BLaER1 (cell line): Measurements from ENCODE around the gene CBX3.

Experiments
- H3K27ac ChIP-seq: shearing (Covaris generic); formaldehyde crosslinking; 2 replicates; pipeline ENCODE4 v1.8.1; 2022
- H3K27me3 ChIP-seq: shearing (Covaris generic); formaldehyde crosslinking; 2 replicates; pipeline ENCODE4 v1.8.1; 2022
- H3K36me3 ChIP-seq: shearing (Covaris generic); formaldehyde crosslinking; 2 replicates; pipeline ENCODE4 v1.8.1; 2022
- H3K4me1 ChIP-seq: shearing (Covaris generic); formaldehyde crosslinking; 2 replicates; pipeline ENCODE4 v1.8.1; 2022
- H3K4me2 ChIP-seq: shearing (Covaris generic); formaldehyde crosslinking; 2 replicates; pipeline ENCODE4 v1.8.1; 2022
- H3K4me3 ChIP-seq: shearing (Covaris generic); formaldehyde crosslinking; 2 replicates; pipeline ENCODE4 v1.8.1; 2022
- H3K9ac ChIP-seq: shearing (Covaris generic); formaldehyde crosslinking; 2 replicates; pipeline ENCODE4 v1.8.1; 2022
- H3K9me3 ChIP-seq: shearing (Covaris generic); formaldehyde crosslinking; 2 replicates; pipeline ENCODE4 v1.8.1; 2022
- H4K20me1 ChIP-seq: shearing (Covaris generic); formaldehyde crosslinking; 2 replicates; pipeline ENCODE4 v1.8.1; 2022
- Cebpa-rat ChIP-seq: shearing (Covaris generic); IDR thresholded peaks from 2 replicates; pipeline ENCODE4 v1.8.1; 2022

Gene CBX3

GRCh38 chr7:26199301-26200037 lies 2.1 kb upstream of the CBX3 start:
- TF ChIP-seq Cebpa-rat: no peak
- no peaks in the 10 kb centered on the region for H3K9me3 ChIP-seq
- peak overlapping the region; percentile 100 for H3K27ac ChIP-seq
- no peaks in the 10 kb centered on the region for H3K27me3 ChIP-seq
- H4K20me1 ChIP-seq: peaks cover 77% of the 10 kb centered on the region
- peaks cover 33% of the 10 kb centered on the region for H3K4me1 ChIP-seq
- H3K4me3 ChIP-seq: peak overlapping the region; percentile 90
- H3K9ac ChIP-seq: peak overlapping the region; percentile 100
- H3K4me2 ChIP-seq: peak overlapping the region; percentile 81
- peaks cover 45% of the 10 kb centered on the region for H3K36me3 ChIP-seq

- Histone ChIP-seq H3K9ac (peak overlapping the region; percentile 100), H3K27me3 (no peaks in the 10 kb centered on the region), H4K20me1 (peaks cover 77% of the 10 kb centered on the region), H3K27ac (peak overlapping the region; percentile 100), H3K4me3 (peak overlapping the region; percentile 90), H3K4me1 (peaks cover 33% of the 10 kb centered on the region), H3K4me2 (no peak overlapping the region), H3K36me3 (peaks cover 39% of the 10 kb centered on the region), H3K9me3 (no peaks in the 10 kb centered on the region)
- no peak for TF ChIP-seq Cebpa-rat
Observed at GRCh38 chr7:26200038-26200443, 1.5 kb upstream of the CBX3 start.

DNA sequence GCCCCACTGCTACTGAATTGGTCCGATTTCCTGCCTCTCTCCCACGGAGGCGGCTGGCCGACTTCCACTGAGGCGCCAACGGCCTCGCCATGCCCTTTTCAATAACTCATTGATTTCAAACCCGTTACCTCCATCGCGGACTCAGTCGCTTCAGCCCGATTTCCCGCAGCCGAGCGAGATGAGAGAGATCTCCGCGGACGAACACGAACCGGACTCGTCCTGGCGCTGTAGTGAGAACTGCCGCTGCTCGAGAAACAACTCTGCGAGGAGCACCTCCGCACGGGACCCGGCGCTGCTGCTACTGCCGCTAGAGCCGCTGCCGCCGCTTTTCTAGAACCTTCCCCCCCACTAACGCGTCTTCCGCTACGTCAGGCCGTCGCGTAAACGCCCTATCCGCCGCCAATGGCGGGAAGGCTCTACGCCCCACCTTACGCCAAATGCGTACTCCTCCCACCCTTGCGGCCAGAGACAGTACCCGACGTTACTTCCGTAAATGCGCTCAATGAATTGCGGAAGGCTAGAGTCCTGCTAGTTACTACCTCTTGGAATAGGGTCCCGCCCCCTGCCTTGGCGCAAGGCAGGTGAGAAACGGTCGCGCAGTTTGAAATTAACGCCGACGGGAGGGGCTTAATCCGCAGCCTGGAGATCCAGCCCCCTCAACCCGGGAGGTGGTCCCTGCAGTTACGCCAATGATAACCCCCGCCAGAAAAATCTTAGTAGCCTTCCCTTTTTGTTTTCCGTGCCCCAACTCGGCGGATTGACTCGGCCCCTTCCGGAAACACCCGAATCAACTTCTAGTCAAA lies 900 bp upstream of the CBX3 start, which contains the start of gene HNRNPA2B1:
HNRNPA2B1 (minus strand) TSS at position 303 of the 803 bp plus-strand sequence; CDS start at position 134, 169 bp downstream.
- H3K4me2 ChIP-seq: peak within 1 kb of the TSS; percentile 89
- H3K36me3 ChIP-seq: peaks cover 37% of the 10 kb centered on the region
- peak within 1 kb of the TSS; percentile 100 for H3K27ac ChIP-seq
- H3K9me3 ChIP-seq: no peaks in the 10 kb centered on the region
- peak within 1 kb of the TSS; percentile 100 for H3K9ac ChIP-seq
- peak within 1 kb of the TSS; percentile 90 for H3K4me3 ChIP-seq
- H3K4me1 ChIP-seq: peaks cover 33% of the 10 kb centered on the region
- H3K27me3 ChIP-seq: no peaks in the 10 kb centered on the region
- TF ChIP-seq Cebpa-rat: no peak
- H4K20me1 ChIP-seq: peaks cover 77% of the 10 kb centered on the region

- H3K27ac ChIP-seq: peak overlapping the region; percentile 100
- peak overlapping the region; percentile 90 for H3K4me3 ChIP-seq
- no peaks in the 10 kb centered on the region for H3K27me3 ChIP-seq
- H3K9me3 ChIP-seq: no peaks in the 10 kb centered on the region
- H3K4me1 ChIP-seq: peaks cover 33% of the 10 kb centered on the region
- peak overlapping the region; percentile 100 for H3K9ac ChIP-seq
- peaks cover 77% of the 10 kb centered on the region for H4K20me1 ChIP-seq
- H3K36me3 ChIP-seq: peaks cover 37% of the 10 kb centered on the region
- no peak for TF ChIP-seq Cebpa-rat
- H3K4me2 ChIP-seq: peak overlapping the region; percentile 89
Observed at GRCh38 chr7:26202019-26202990, 760 bp downstream of the CBX3 start.

DNA sequence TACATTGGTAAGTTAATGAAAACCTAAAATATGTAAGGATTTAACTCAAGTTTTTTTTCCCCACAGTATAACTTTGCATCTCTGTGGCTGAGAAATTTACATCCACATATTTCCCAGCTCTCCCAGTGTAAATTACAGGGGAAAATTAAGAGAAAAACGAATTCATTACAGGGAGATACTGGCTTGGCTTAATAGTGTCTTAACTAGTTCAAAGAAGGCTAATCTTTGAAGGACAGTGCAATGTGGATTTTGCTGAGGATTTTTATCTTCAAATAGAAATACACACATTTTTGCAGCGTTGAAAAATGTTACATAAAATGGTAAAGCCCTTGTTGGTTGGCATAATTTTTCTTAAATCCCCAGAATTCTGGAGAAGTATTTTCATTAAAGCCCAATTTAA lies 1.5 kb downstream of the CBX3 start:
- no peaks in the 10 kb centered on the region for H3K9me3 ChIP-seq
- no peaks in the 10 kb centered on the region for H3K27me3 ChIP-seq
- peaks cover 39% of the 10 kb centered on the region for H3K4me1 ChIP-seq
- H3K9ac ChIP-seq: peak overlapping the region; percentile 100
- peaks cover 40% of the 10 kb centered on the region for H3K36me3 ChIP-seq
- peaks cover 77% of the 10 kb centered on the region for H4K20me1 ChIP-seq
- peak overlapping the region; percentile 90 for H3K4me3 ChIP-seq
- peak overlapping the region; percentile 89 for H3K4me2 ChIP-seq
- H3K27ac ChIP-seq: peak overlapping the region; percentile 100
- no peak for TF ChIP-seq Cebpa-rat

- Histone ChIP-seq H3K9me3 (no peaks in the 10 kb centered on the region), H3K4me3 (no peak overlapping the region), H3K9ac (peak overlapping the region; percentile 38; the same call in 1 of the 2 replicates), H3K4me2 (peak overlapping the region; percentile 89), H3K27me3 (no peaks in the 10 kb centered on the region), H3K4me1 (peaks cover 46% of the 10 kb centered on the region), H4K20me1 (peaks cover 97% of the 10 kb centered on the region), H3K36me3 (peaks cover 77% of the 10 kb centered on the region), H3K27ac (peak overlapping the region; percentile 32; the same call in 1 of the 2 replicates)
- TF ChIP-seq Cebpa-rat: no peak
Observed at GRCh38 chr7:26208040-26208439, 6.5 kb downstream of the CBX3 start.

DNA sequence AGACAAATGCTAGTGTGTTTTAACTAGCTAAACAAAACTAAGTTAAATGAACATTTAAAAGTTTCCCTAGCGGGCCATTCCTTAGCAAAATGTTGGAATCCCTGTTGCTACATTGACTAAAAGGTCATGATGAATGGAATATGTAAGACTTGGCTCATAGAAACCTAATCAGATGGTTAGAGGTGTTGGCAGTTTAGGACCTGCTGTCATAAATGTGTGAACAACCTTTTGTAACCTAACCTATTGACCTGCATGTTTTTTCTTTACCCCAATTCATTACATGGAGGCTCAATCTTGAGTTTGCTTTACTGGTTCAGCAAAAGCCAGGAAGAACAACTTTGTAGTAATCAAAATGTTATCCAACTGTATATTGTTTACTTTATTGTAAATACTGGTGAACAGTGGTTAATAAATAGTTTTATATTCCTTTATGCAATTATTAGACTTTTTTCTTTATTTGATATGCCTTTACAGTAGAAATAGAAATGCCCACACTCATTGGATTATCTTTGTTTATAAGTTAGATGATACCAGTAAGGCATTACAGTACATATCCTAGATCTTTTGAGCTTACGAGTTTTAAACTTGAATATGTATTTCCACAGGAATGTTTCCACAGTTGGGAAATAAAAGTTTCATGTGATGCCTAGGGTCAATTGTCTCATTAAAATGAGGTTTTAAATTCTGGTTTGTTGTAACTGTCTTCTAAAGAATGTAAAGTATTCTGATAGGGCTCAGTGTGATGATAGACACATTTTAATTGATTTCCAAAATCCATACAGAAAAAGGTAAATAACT lies 11.6 kb downstream of the CBX3 start:
- no peak overlapping the region for H3K4me3 ChIP-seq
- H3K27me3 ChIP-seq: no peaks in the 10 kb centered on the region
- no peak overlapping the region for H3K4me2 ChIP-seq
- H3K9me3 ChIP-seq: no peaks in the 10 kb centered on the region
- H4K20me1 ChIP-seq: peaks cover 46% of the 10 kb centered on the region
- no peak for TF ChIP-seq Cebpa-rat
- H3K9ac ChIP-seq: no peak overlapping the region
- no peak overlapping the region for H3K27ac ChIP-seq
- peaks cover 6% of the 10 kb centered on the region for H3K4me1 ChIP-seq
- peaks cover 58% of the 10 kb centered on the region for H3K36me3 ChIP-seq

GRCh38 chr7:26213807-26214515 lies 12.4 kb downstream of the CBX3 start:
- Histone ChIP-seq H3K4me2 (no peak overlapping the region), H3K27ac (no peak overlapping the region)

More at GRCh38 chr7:26213807-26214515, 12.4 kb downstream of the CBX3 start:
- Histone ChIP-seq H3K36me3 (peaks cover 49% of the 10 kb centered on the region), H3K4me3 (no peak overlapping the region), H3K9ac (no peak overlapping the region), H4K20me1 (peaks cover 37% of the 10 kb centered on the region), H3K27me3 (no peaks in the 10 kb centered on the region), H3K9me3 (no peaks in the 10 kb centered on the region), H3K4me1 (no peaks in the 10 kb centered on the region)
- no peak for TF ChIP-seq Cebpa-rat
